NT2/D1 (cell line): ENCODE measurements around the gene METTL9.
"Not testable (repeated sequence)": the region's sequence is repeated elsewhere in the genome, so short reads cannot be mapped to it uniquely, and the experiment has no call there.

ENCODE experiments used
- SUZ12 ChIP-seq: IDR thresholded peaks from 2 replicates; pipeline ENCODE4 v1.6.1; 2011; ENCODE audit not compliant: insufficient read length, insufficient read depth; ENCODE audit errors: extremely low read depth
- YY1 ChIP-seq: IDR thresholded peaks from 2 replicates; pipeline ENCODE4 v1.6.1; 2011; ENCODE audit not compliant: insufficient read length, insufficient read depth
- ZNF274 ChIP-seq: IDR thresholded peaks from 2 replicates; pipeline ENCODE4 v1.6.1; 2011; ENCODE audit warnings: mild to moderate bottlenecking, low read depth, low read length

DNA sequence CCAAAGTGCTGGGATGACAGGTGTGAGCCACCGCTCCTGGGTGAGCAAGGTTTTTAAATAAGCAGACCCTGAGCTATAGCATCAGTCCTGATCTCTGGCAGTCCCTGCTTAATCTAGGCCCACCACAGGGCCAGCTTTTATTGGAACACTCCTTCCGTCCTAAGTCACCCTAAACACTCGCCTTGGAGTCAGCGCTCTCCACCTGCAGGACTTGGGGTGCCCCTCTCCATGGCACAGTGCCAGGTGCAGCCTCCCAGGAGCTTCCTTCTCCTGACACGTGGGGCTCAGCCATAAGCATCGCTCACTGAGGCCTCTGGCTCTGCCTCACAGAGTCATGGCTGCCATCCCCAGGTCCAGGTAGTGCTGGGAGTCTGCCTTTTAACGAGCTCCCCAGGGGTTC, 48.3 kb upstream of the METTL9 start:
- TF ChIP-seq SUZ12, YY1, ZNF274: not testable (repeated sequence)
